22Rv1 (cell line): Measurements from ENCODE around the gene SLC22A5.

ENCODE experiments used
- ZFX ChIP-seq: fragments of 450-650 bp; IDR thresholded peaks from 2 replicates; pipeline ENCODE4 v1.6.1; 2017; ENCODE audit warnings: antibody characterized with exemption, borderline replicate concordance
- TF ChIP-seq, protein P1 (sequence below): fragments of 450-650 bp; IDR thresholded peaks from 2 replicates; pipeline ENCODE4 v1.5.1; 2017; ENCODE audit warnings: mild to moderate bottlenecking

DNA sequence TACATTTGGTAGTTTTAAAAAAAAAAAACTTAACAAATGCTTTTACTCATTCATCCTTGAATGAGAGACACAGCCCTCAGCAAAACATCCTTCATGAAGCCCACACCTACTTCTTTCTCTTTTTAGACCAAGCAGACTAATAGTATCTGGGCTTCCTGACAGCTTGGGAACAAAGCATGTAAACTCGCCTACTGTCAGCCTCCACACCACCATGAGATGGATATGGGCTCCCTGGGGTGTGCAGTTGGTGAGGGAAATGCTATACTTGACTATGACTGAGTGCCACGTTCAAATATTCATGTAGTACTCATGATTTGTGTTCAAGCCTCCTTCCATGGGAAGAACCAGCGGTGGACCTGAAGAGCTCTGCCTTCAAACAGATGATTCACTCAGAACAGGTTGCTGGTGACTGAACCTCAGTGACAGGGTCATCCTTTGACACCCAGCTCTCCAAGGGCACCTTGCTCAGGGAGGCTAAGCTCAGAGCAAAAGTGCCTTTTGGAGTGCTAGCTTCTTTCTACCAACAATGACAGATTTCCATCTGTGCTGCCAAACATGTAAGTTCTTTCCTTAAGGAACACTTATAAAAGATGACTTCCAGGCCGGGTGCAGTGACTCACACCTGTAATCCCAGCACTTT is 36.8 kb downstream of the SLC22A5 start:
- TF ChIP-seq, protein P1, sequence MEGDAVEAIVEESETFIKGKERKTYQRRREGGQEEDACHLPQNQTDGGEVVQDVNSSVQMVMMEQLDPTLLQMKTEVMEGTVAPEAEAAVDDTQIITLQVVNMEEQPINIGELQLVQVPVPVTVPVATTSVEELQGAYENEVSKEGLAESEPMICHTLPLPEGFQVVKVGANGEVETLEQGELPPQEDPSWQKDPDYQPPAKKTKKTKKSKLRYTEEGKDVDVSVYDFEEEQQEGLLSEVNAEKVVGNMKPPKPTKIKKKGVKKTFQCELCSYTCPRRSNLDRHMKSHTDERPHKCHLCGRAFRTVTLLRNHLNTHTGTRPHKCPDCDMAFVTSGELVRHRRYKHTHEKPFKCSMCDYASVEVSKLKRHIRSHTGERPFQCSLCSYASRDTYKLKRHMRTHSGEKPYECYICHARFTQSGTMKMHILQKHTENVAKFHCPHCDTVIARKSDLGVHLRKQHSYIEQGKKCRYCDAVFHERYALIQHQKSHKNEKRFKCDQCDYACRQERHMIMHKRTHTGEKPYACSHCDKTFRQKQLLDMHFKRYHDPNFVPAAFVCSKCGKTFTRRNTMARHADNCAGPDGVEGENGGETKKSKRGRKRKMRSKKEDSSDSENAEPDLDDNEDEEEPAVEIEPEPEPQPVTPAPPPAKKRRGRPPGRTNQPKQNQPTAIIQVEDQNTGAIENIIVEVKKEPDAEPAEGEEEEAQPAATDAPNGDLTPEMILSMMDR: no peak
- no peak for TF ChIP-seq ZFX
